ENCODE data around the gene URB2.
"Not testable (repeated sequence)": the region's sequence is repeated elsewhere in the genome, so short reads cannot be mapped to it uniquely, and the experiment has no call there.

DNA sequence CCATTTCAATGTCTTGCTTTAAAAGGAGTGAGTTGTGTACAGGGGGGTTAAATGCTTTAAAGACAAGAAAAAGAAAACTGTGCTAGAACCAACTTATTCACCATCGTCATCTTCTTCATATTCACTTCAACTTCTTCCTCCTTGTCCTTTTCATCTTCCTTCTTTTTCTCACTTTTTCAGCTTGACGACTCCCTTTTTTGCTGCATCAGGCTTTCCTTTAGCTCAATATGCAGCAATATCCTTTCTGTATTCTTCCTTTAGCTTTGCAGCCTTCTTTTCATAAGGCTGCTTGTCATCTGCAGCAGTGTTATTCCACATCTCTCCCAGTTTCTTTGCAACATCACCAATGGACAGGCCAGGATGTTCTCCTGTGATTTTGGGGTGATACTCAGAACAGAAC, 79.1 kb downstream of the URB2 start:
- TF ChIP-seq, protein P1, sequence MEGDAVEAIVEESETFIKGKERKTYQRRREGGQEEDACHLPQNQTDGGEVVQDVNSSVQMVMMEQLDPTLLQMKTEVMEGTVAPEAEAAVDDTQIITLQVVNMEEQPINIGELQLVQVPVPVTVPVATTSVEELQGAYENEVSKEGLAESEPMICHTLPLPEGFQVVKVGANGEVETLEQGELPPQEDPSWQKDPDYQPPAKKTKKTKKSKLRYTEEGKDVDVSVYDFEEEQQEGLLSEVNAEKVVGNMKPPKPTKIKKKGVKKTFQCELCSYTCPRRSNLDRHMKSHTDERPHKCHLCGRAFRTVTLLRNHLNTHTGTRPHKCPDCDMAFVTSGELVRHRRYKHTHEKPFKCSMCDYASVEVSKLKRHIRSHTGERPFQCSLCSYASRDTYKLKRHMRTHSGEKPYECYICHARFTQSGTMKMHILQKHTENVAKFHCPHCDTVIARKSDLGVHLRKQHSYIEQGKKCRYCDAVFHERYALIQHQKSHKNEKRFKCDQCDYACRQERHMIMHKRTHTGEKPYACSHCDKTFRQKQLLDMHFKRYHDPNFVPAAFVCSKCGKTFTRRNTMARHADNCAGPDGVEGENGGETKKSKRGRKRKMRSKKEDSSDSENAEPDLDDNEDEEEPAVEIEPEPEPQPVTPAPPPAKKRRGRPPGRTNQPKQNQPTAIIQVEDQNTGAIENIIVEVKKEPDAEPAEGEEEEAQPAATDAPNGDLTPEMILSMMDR (IDR thresholded peaks at IDR 0.05), result not testable (repeated sequence)
- TF ChIP-seq EP300 (IDR thresholded peaks at IDR 0.05; ENCODE audit: low read depth), result not testable (repeated sequence)
